Hematopoietic multipotent progenitor cell treated with erythropoietin and hydrocortisone succinate and interleukin-3 and kit ligand, for 15 days (in vitro differentiated cells): ENCODE results near the gene CAMK1D.

Experiments used
- DNase-seq: peaks from one replicate; pipeline ENCODE4 v3.0.0-alpha.2; 2015; ENCODE audit warnings: low spot score

CAMK1D gene

GRCh38 chr10:12403119-12403518 lies 53.8 kb downstream of the CAMK1D start:
- DNase-seq, result no peak

GRCh38 chr10:12405342-12406320 lies 56.3 kb downstream of the CAMK1D start:
- DNase-seq, result peak; percentile 26

DNA sequence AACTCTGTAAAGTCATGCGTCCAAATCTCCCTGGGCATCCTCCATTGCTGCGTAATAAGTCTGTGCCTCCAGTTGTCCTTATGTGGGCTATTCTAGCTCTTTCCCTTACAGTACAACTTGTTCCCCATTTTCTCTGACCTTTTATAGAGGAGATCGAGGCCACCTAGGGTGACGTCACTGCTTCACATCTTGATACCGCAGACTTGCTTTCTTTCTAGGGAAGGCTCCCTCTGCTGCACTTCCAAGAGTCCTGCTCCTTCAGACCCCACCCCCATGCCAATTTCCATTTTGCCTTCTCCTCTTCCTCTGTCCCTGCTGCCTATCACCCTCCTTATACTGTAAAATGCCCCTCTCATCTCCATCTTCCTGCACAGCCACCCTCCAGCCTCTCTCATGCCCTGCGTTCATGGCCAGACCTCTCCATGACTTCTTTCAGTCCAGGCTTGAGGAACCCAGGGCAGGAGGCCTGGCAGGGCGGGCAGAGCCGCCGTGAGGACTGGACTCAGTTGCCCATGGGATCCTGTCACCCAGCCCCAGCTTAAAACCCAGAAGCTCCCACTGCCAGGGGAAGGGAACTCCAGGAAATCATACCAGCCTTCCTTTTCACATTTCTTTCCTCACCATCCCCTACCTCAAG lies 57.5 kb downstream of the CAMK1D start:
- no peak for DNase-seq

- DNase-seq, result no peak
Observed at GRCh38 chr10:12408472-12408871, 59.1 kb downstream of the CAMK1D start.

GRCh38 chr10:12409161-12409560 lies 59.8 kb downstream of the CAMK1D start:
- no peak for DNase-seq

DNA sequence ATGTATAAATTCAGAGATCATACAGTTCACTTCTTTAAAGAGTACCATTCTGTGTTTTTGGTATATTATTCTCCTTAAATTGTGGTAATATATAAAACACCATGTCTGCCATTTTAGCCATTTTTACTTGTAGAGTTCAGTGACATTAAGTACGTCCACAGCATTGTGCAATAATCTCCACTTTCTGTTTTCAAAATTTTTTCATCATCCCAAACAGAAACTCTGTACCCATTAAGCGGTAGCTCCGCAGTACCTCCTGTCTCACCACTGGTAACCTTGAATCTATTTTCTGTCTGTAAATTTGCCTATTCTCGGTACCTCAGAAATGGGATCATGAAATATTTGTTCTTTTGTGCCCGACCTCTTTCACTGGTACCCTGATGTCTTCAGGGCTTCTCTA lies 60.3 kb downstream of the CAMK1D start:
- no peak for DNase-seq

- DNase-seq, result no peak
Observed at GRCh38 chr10:12412666-12413368, 63.5 kb downstream of the CAMK1D start.

GRCh38 chr10:12413369-12413711 lies 64.0 kb downstream of the CAMK1D start:
- DNase-seq, result no peak

DNA sequence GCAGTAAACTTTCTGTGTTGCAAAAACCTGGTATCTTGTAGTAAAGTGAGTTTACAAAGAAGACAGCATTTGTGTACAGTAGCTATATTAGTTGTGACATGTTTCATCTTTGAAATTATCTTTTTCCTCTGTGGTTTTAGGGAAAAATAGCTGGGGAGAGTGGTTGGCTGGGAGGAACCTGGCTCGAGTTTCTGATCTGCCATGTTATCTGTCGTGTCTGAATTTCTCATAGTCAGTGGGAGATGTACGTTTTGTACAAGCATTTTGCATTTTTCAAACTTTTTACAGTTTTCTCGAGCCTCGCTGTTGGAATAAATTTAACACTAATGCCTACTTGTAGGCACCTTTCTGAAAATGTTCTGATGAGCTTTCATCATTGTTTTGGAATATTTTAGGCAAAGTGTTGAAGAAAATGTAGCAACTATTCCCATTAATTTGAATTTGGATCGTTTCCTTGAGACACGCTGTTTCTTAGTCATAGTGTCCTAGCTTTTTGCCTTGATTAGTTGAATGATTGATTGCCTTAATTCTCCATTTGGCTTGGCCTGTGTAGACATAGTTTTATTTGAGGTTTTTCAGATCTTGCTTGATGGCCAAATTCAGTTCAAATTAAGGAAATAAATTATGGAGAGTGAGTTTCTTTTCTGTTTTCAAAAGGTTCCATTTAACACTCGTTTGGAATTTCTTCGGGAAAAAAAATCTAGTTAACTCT lies 65.1 kb downstream of the CAMK1D start:
- DNase-seq, result no peak

GRCh38 chr10:12416344-12417050 lies 67.2 kb downstream of the CAMK1D start:
- no peak for DNase-seq

DNA sequence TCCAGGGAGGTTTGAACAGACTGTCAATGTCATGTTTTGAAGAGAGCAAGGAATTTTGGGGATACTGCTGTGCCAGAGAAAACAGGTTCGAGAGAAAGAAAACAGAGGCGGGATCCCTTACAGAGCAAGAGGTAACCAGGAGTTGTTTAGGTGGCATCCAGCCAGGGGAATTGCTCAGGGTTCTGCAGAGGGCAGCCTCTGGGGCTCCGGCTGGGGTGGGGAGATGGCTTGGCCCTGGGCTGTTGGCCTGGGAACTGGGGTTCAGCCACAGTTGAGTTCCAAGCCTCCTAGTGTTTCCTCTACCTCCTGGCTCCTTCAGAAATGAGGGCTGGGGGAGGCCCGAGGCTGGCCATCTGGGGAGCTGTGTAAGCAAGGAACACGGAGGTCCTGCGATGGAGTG lies 68.0 kb downstream of the CAMK1D start:
- no peak for DNase-seq

- no peak for DNase-seq
Observed at GRCh38 chr10:12418000-12418399, 68.7 kb downstream of the CAMK1D start.

DNA sequence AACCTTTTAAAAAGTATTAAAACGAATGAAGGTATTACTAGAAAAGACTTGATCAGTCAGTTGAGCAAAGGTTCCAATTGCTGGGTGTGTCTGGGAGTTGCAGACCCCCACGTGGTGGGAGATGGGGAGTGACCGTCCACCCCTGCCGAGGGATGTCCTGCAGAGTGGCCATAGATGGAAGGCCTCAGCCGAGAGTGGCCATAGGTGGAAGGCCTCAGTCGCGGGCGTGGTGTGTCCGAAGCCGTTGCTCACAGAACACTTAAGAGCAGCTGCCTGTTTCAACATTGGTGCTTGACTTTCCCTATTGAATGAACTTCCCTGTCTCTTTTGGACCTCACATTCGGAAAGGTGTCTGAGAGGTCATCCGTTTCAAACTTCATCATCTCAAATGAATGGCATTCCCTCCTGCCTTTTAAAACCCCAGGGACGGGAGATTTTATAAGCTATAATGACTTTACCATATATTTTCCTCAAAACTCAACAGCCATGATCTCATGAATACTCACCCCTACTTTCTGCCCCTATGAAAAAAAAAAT lies 69.4 kb downstream of the CAMK1D start:
- DNase-seq, result no peak

DNA sequence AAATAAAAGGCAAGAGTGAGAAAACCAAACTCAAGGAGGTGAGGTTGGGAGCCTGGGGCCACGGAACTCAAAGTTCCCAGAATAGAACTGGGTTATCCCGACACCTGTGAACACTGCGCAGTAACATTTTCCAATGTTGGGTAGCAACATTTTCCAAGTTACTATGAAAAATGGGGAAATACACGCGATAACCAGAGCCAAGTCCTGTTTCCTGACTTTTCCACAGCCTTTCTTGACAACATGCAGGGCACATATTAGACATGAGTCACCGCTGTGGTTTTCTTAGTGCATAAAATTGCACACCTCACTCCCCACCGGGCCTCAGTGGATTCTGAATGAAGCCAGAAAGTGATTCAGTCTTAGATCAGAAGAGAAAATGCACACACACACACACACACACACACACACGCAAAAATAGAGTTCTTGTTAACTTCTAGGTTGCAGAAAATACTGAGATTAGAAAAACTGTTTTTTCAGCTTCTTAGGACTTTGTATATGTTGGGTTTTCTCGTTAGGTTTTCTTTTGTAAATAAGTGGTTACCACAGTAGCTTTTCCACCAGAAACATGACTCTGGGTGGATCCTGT lies 70.0 kb downstream of the CAMK1D start:
- DNase-seq, result no peak

- no peak for DNase-seq
Observed at GRCh38 chr10:12420530-12421120, 71.3 kb downstream of the CAMK1D start.

DNA sequence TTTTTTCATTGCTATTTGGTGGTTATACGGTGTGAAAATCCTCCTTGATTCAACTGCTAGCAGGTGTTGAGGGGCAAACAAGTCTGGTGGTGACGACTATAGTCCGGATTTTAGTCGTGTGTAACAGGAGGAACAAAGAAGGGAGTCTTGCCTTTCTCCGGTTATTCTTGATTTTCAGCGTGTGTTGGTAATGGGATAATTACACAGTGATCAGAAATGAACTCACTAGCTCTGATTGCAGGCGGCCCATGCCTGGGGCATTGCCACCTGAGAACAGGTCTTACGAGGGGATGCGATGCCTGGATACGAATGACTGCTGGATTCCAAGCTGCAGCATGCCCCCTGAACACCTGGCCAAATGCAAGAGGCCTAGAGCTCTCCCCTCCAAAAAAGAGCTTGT lies 72.8 kb downstream of the CAMK1D start:
- DNase-seq, result no peak

DNA sequence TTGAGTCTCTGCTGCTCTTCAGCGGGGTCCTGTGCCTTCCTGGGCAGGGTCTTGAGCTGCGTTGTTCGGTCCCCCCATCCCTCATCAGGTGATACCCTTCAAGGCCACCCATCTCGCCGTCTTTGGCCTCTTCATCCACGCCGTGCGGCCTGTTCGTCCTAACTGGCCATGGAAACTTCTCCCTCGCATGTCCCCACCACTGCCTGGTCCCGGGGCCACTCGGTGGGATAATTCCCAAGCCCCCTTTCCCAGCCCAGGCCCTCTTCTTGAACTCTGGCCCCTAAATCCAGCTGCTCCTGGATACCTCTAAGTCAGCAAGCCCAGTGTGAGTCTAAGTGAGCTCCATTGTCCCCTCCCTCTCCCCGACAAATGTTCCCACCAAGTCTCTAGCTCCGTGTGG lies 74.5 kb downstream of the CAMK1D start:
- DNase-seq, result no peak

GRCh38 chr10:12427276-12427675 lies 77.9 kb downstream of the CAMK1D start:
- no peak for DNase-seq

DNA sequence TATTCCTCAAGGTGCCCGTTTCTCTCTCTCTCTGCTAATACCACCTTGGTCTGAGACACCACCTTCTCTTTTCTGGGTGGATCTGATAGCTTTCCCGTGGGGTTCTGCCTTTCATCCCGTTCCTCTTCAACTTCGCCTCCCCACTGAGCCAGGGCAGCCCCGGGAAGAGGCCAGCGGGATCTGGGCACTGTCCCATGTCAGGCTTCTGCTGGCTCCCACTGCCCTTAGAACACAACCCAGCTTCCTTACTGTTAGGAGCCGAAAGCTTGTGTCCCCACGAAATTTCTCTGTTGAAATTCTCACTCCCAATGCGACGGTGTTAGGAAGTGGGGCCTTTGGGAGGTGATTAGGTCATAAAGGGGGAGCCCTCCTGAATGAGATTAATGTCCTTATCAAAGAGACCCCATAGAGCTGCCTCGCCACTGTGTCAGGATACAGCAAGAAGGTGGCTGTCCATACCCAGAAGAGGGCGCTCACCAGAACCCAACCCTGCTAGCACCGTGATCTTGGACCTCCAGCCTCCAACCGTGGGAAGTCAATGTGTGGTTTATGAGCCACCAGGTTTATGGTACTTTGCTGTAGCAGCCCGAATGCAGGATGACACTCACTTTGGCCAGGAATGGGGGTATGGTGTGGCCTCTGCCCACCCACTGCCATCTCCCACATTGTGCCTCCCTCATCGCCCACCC lies 79.2 kb downstream of the CAMK1D start:
- DNase-seq, result no peak

DNA sequence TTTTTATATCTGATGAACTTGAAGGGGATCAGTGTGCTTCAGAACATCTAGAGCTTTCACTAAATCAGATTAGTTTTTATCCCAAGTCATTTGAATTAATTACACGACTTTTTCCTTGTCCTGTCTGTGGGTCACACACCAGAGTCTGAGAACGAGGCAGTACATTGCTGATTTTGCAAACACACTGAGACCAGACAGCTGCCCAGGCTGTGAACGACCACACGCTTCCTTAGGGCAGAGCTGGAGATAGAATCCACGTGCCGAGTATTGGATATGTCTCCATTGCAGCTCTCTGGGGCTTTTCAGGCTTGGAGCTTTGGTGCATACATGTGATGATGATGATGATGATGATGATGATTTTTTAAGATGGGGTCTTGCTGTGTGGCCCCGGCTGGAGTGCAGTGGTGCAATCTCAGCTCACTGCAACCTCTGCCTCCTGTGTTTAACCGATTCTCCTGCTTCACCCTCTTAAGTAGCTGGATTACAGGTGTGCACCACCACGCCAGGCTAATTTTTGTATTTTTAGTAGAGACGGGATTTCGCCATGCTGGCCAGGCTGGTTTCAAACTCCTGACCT lies 81.1 kb downstream of the CAMK1D start:
- DNase-seq, result no peak
